Measurements from ENCODE around the gene SLC36A2. TPM values are rescaled to one million over a fixed set of nuclear protein-coding genes. Genes with fewer than 3 reads are reported as not detected.

Gene SLC36A2
- total RNA-seq, 1 experiment from 2014 or later: not detected

DNA sequence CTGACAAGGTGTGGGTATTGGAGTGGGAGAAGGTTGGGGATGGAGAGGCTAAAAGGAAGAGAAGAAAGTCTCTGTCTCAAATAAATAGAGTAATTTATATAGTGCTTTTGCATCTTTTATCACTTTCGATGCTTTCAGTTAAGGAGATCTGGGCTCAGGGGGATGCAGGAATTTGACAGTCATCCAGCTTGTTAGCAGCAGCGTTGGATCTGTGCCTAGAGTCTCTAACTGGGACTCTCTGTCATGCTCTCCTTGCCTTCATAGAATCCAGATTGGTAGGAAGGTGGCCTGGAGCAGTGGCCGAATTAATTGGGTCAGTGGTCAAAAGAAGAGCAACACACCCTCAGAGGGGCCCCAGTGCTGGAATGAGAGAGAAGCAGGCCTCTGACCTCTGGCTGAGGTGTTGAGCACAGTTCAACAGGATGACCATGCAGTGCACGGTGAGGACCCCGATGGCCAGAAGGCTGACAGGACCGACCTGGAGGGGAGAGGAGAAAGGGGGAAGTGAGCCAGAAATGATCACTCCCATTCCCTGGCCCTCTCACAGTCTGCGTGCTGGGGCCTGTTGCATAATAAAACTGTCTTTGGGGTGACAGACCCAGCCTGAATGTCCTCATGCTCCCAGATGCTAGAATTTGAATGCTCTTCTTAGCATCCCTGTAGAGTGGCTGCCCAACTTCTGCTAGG is 51.4 kb downstream of the SLC36A2 start:
- H3K27me3 ChIP-seq (replicated peaks; ENCODE audit: control insufficient read depth, insufficient read depth, low read length): peaks cover 2% of the 10 kb centered on the region; the same call in 1 of the 2 replicates
- ChIA-PET CTCF (no interaction called here), POLR2A (no interaction called here)
- no peaks in the 10 kb centered on the region for H3K9me3 Mint-ChIP-seq (ENCODE audit: unreplicated experiment)
- TF ChIP-seq, protein P1, sequence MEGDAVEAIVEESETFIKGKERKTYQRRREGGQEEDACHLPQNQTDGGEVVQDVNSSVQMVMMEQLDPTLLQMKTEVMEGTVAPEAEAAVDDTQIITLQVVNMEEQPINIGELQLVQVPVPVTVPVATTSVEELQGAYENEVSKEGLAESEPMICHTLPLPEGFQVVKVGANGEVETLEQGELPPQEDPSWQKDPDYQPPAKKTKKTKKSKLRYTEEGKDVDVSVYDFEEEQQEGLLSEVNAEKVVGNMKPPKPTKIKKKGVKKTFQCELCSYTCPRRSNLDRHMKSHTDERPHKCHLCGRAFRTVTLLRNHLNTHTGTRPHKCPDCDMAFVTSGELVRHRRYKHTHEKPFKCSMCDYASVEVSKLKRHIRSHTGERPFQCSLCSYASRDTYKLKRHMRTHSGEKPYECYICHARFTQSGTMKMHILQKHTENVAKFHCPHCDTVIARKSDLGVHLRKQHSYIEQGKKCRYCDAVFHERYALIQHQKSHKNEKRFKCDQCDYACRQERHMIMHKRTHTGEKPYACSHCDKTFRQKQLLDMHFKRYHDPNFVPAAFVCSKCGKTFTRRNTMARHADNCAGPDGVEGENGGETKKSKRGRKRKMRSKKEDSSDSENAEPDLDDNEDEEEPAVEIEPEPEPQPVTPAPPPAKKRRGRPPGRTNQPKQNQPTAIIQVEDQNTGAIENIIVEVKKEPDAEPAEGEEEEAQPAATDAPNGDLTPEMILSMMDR (IDR thresholded peaks at IDR 0.05; ENCODE audit: insufficient read depth in 1 of 2, low read depth in 1 of 2, low read length in 1 of 2, severe bottlenecking in 1 of 2, unreplicated experiment in 1 of 2): no peak
- H3K36me3 Mint-ChIP-seq (ENCODE audit: insufficient read depth, unreplicated experiment): no peaks in the 10 kb centered on the region
- no peak overlapping the region for H3K4me3 ChIP-seq (ENCODE audit: low read depth, low read length)
- BruUV-seq (replicated peaks): no TSS peak
- H3K4me1 Mint-ChIP-seq (ENCODE audit: low read depth, unreplicated experiment): no peaks in the 10 kb centered on the region
- peaks cover 2% of the 10 kb centered on the region for H3K27me3 Mint-ChIP-seq (ENCODE audit: insufficient read depth, unreplicated experiment)
- no peaks in the 10 kb centered on the region for H3K9me3 ChIP-seq
- H3K36me3 ChIP-seq (ENCODE audit: control insufficient read depth, insufficient read depth, low read length): no peaks in the 10 kb centered on the region
- no peak overlapping the region for H3K4me3 Mint-ChIP-seq (ENCODE audit: unreplicated experiment)
- H3K4me1 ChIP-seq: peaks cover 3% of the 10 kb centered on the region; the same call in 1 of the 2 replicates
- DNase-seq: no peak
- intact Hi-C loops (cut with micrococcal nuclease; ENCODE audit: unreplicated experiment): no loop called here
- no peak overlapping the region for H3K27ac Mint-ChIP-seq (ENCODE audit: unreplicated experiment)

DNA sequence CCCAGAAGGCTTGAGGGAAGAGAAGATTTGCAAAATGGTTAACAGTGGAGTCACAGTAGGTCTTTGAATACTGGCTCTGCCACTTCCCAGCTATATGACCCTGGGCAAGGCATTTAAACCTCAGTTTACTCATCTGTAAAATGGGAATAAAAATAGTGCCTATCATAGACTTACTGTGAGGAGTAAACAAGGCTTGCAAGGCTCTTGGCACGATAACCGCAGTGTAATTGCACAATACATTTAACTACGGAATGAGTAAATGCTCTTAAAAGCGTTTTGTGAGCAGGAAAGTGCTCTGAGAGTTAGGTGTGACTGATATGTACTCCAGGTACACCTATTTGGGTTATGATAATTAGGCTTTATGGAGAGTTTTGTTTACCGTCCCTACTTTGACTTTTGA is 52.2 kb downstream of the SLC36A2 start:
- H3K36me3 Mint-ChIP-seq (ENCODE audit: insufficient read depth, unreplicated experiment): no peaks in the 10 kb centered on the region
- CTCF ChIA-PET: interaction anchor here (0.7 kb wide), 1 partner anchor 1439 kb away, joined by 3 read pairs; no protein-coding TSS in a partner anchor

GRCh38 chr5:151293624-151294023 is 53.7 kb downstream of the SLC36A2 start:
- no peak for DNase-seq
- intact Hi-C loops (cut with micrococcal nuclease; ENCODE audit: unreplicated experiment): no loop called here
- Mint-ChIP-seq H3K27ac (ENCODE audit: unreplicated experiment) (no peak overlapping the region), H3K4me3 (ENCODE audit: unreplicated experiment) (no peak overlapping the region), H3K4me1 (ENCODE audit: low read depth, unreplicated experiment) (no peaks in the 10 kb centered on the region), H3K27me3 (ENCODE audit: insufficient read depth, unreplicated experiment) (no peaks in the 10 kb centered on the region), H3K36me3 (ENCODE audit: insufficient read depth, unreplicated experiment) (no peaks in the 10 kb centered on the region), H3K9me3 (ENCODE audit: unreplicated experiment) (no peaks in the 10 kb centered on the region)
- CTCF ChIA-PET: interaction anchor here (0.5 kb wide), 1 partner anchor 241 kb away, joined by 10 read pairs; no protein-coding TSS in a partner anchor
- POLR2A ChIA-PET: no interaction called here
- Histone ChIP-seq H3K36me3 (ENCODE audit: control insufficient read depth, insufficient read depth, low read length) (no peaks in the 10 kb centered on the region), H3K4me3 (ENCODE audit: low read depth, low read length) (no peak overlapping the region), H3K27me3 (replicated peaks; ENCODE audit: control insufficient read depth, insufficient read depth, low read length) (no peaks in the 10 kb centered on the region), H3K4me1 (peaks cover 3% of the 10 kb centered on the region; the same call in 1 of the 2 replicates), H3K9me3 (no peaks in the 10 kb centered on the region)
- no TSS peak for BruUV-seq (replicated peaks)
- TF ChIP-seq, protein P1 (IDR thresholded peaks at IDR 0.05; ENCODE audit: insufficient read depth in 1 of 2, low read depth in 1 of 2, low read length in 1 of 2, severe bottlenecking in 1 of 2, unreplicated experiment in 1 of 2): no peak

More for the DNA sequence above, 52.2 kb downstream of the SLC36A2 start:
- Histone ChIP-seq H3K4me1 (peaks cover 3% of the 10 kb centered on the region; the same call in 1 of the 2 replicates), H3K9me3 (no peaks in the 10 kb centered on the region), H3K27me3 (replicated peaks; ENCODE audit: control insufficient read depth, insufficient read depth, low read length) (peaks cover 2% of the 10 kb centered on the region; the same call in 1 of the 2 replicates), H3K36me3 (ENCODE audit: control insufficient read depth, insufficient read depth, low read length) (no peaks in the 10 kb centered on the region), H3K4me3 (ENCODE audit: low read depth, low read length) (no peak overlapping the region)
- TF ChIP-seq, protein P1 (IDR thresholded peaks at IDR 0.05; ENCODE audit: insufficient read depth in 1 of 2, low read depth in 1 of 2, low read length in 1 of 2, severe bottlenecking in 1 of 2, unreplicated experiment in 1 of 2): no peak
- DNase-seq: no peak
- Mint-ChIP-seq H3K4me3 (ENCODE audit: unreplicated experiment) (no peak overlapping the region), H3K27ac (ENCODE audit: unreplicated experiment) (no peak overlapping the region), H3K9me3 (ENCODE audit: unreplicated experiment) (no peaks in the 10 kb centered on the region), H3K27me3 (ENCODE audit: insufficient read depth, unreplicated experiment) (peaks cover 2% of the 10 kb centered on the region), H3K4me1 (ENCODE audit: low read depth, unreplicated experiment) (no peaks in the 10 kb centered on the region)
- POLR2A ChIA-PET: no interaction called here
- no TSS peak for BruUV-seq (replicated peaks)
- intact Hi-C loops (cut with micrococcal nuclease; ENCODE audit: unreplicated experiment): no loop called here
